ENCODE measurements around the gene NAA35. TPM values are rescaled to one million over a fixed set of nuclear protein-coding genes. Genes with fewer than 3 reads are reported as not detected.
A peak's percentile ranks its signal among the peaks of the same experiment; 100 is the strongest.

The NAA35 gene
- 15.6 and 50.6 TPM in 2 replicates for total RNA-seq (2011; cell fraction: chromatin; rRNA removed; ENCODE audit: low replicate concordance)
- 9.7 and 12.0 TPM in 2 replicates for total RNA-seq (2011; cell fraction: nucleolus; rRNA removed)
- 18.5 and 21.4 TPM in 2 replicates for total RNA-seq (2011; cell fraction: nucleoplasm; rRNA removed)
- total RNA-seq (2014; rRNA removed) (14.7 and 17.7 TPM in 2 replicates), total RNA-seq (2014; rRNA removed; fragmentation: Illumina TruSeq; extraction: Trizol) (31.4 and 37.9 TPM in 2 replicates), total RNA-seq (2015; rRNA removed; fragmentation: Illumina TruSeq; extraction: Trizol) (27.4 and 30.3 TPM in 2 replicates), total RNA-seq (2021) (27.4 and 29.0 TPM in 2 replicates), polyA plus RNA-seq (2011; rRNA removed) (36.6 and 43.9 TPM in 2 replicates), polyA plus RNA-seq (2014; fragmentation: Illumina TruSeq; extraction: Trizol) (30.7 and 34.8 TPM in 2 replicates), polyA plus RNA-seq (2014; fragmentation: Nextera tagmentation; extraction: Ambion mirVana) (10 to 100 TPM; 22.1 to 23.6 TPM), polyA plus RNA-seq (2014; rRNA removed) (22.2 and 22.9 TPM in 2 replicates), polyA minus RNA-seq (2011; rRNA and poly(A)+ RNA removed) (38.1 and 41.5 TPM in 2 replicates), Bru-seq, nascent RNA (percentile 83 among the genes with signal in this experiment), BruChase-seq, experiment 1, labeled RNA remaining after a 2-hour chase (percentile 88 among the genes with signal in this experiment), BruChase-seq, experiment 2, labeled RNA remaining after a 6-hour chase (percentile 88 among the genes with signal in this experiment)
- 10.2 and 16.4 TPM in 2 replicates for polyA plus RNA-seq (2011; cell fraction: cytosol; rRNA removed)
- 31.2 and 46.7 TPM in 2 replicates for polyA plus RNA-seq (2011; cell fraction: nucleus; rRNA removed)
- polyA plus RNA-seq (2012) = 16.1 and 23.1 TPM in 2 replicates
- polyA minus RNA-seq (2011; cell fraction: cytosol; rRNA and poly(A)+ RNA removed) = 11.6 and 13.8 TPM in 2 replicates
- polyA minus RNA-seq (2011; cell fraction: nucleus; rRNA and poly(A)+ RNA removed) = 13.2 and 24.5 TPM in 2 replicates
- long read RNA-seq, experiment 1, transcript NAA35-201 (23 exons, 2,649 nt) = major isoform, 13 of 85 reads
- long read RNA-seq, experiment 1, partial matches to known transcripts = 35 of 85 reads
- long read RNA-seq, experiment 1, other reads (novel, unspliced or antisense) = 37 of 85 reads
- long read RNA-seq, experiment 2, partial matches to known transcripts = 7 of 17 reads
- long read RNA-seq, experiment 2, other reads (novel, unspliced or antisense) = 7 of 17 reads
- long read RNA-seq, experiment 3, partial matches to known transcripts = 11 of 19 reads
- long read RNA-seq, experiment 3, other reads (novel, unspliced or antisense) = 6 of 19 reads

- peak; percentile 90 for ATAC-seq
- peak within 1 kb of the TSS; percentile 86 for H2AFZ ChIP-seq (ENCODE audit: low read depth, low read length)
- H3K27ac ChIP-seq (ENCODE audit: extremely low read depth, low read depth, low read length) = peak within 1 kb of the TSS; percentile 92
- peak; percentile 88 for FAIRE-seq
- peaks cover 33% of the 10 kb centered on the region for H3K36me3 ChIP-seq (ENCODE audit: control insufficient read depth, insufficient read depth, low read length)
- H4K20me1 ChIP-seq (replicated peaks; ENCODE audit: control insufficient read depth, insufficient read depth, low read length) = 0 out of 2 replicates have a peak, but pooled peaks cover 5% of the 10 kb centered on the region
- intact Hi-C loops (cut with micrococcal nuclease) (loop anchor here (10.0 kb wide), 1 partner anchor 414 kb away; the partner anchor contains the start of gene TUT7), in situ Hi-C loops (cut with MboI) (no loop called here)
- peaks cover 54% of the 10 kb centered on the region for H3K79me2 ChIP-seq (ENCODE audit: control insufficient read depth, insufficient read depth, low read length)
- no peaks in the 10 kb centered on the region for H3K9me1 ChIP-seq (ENCODE audit: control insufficient read depth, insufficient read depth, low read length)
- POLR2A ChIA-PET = interaction anchor here (0.6 kb wide), 1 partner anchor 11 kb away, joined by 4 read pairs; no protein-coding TSS in a partner anchor
- peak within 1 kb of the TSS; percentile 86 to 93 for H3K9ac ChIP-seq (ENCODE audit: insufficient read depth in 1 of 2, low read depth in 2 of 2, low read length in 2 of 2)
- CTCF ChIA-PET (ENCODE audit: low intra/inter-chr PET ratio) = no interaction called here
- DNase-seq (ENCODE audit: extremely low read depth in 1 of 4, low spot score in 3 of 4) = peak; percentile 96 to 97 (median 96)
- BruUV-seq (replicated peaks) = no TSS peak
- H3K9me3 ChIP-seq (replicated peaks; ENCODE audit: control insufficient read depth, insufficient read depth, low read depth, low read length) = no peaks in the 10 kb centered on the region
- H3K4me3 ChIP-seq = peak within 1 kb of the TSS; percentile 98
- 2% methylated on average over 37 of the region's 93 CpGs for WGBS (ENCODE audit: insufficient coverage, low coverage, missing lambda C conversion rate)
- H3K27me3 ChIP-seq (ENCODE audit: control insufficient read depth in 2 of 2, insufficient read depth in 2 of 2, low read length in 2 of 2) = no peaks in the 10 kb centered on the region
- H3K4me1 ChIP-seq (replicated peaks in 1 of 2; ENCODE audit: control insufficient read depth in 2 of 2, insufficient read depth in 2 of 2, low read length in 2 of 2) = peaks cover 7 to 15% of the 10 kb centered on the region in 2 experiments; a peak in 3 of 5 replicates
- peak within 1 kb of the TSS; percentile 87 for H3K4me2 ChIP-seq (ENCODE audit: insufficient read depth, low read length)
- TF ChIP-seq HMGXB4 (CRISPR knock-in tag; IDR thresholded peaks at IDR 0.05) (no peak), NR0B1 (IDR thresholded peaks at IDR 0.05; ENCODE audit: partially characterized antibody) (no peak), SIRT6 (IDR thresholded peaks at IDR 0.05; ENCODE audit: low read depth, low read length) (no peak), HLTF (IDR thresholded peaks at IDR 0.05) (no peak), BRF1 (IDR thresholded peaks at IDR 0.05; ENCODE audit: borderline replicate concordance, extremely low read depth, insufficient read length) (no peak), STAG1 (CRISPR knock-in tag; IDR thresholded peaks at IDR 0.05; ENCODE audit: borderline replicate concordance) (no peak), ZNF140 (CRISPR knock-in tag; IDR thresholded peaks at IDR 0.05) (no peak), MYC (IDR thresholded peaks at IDR 0.05; ENCODE audit: low read depth, low read length) (peak; percentile 52; the same call in 1 of the 2 replicates), MYC (CRISPR knock-in tag; IDR thresholded peaks at IDR 0.05; ENCODE audit: borderline replicate concordance, low read depth) (no peak), NCOA4 (IDR thresholded peaks at IDR 0.05; ENCODE audit: partially characterized antibody) (no peak)
Observed at GRCh38 chr9:85940832-85941621, at the start of gene NAA35. Gene NAA35, plus strand, starts transcription at chr9:85941146. Its CDS starts 1,014 bp downstream, at chr9:85942160.
